ENCODE results near the gene PRSS36. TPM values are rescaled to one million over a fixed set of nuclear protein-coding genes. Genes with fewer than 3 reads are reported as not detected.
"Not testable (repeated sequence)": the region's sequence is repeated elsewhere in the genome, so short reads cannot be mapped to it uniquely, and the experiment has no call there.

Gene PRSS36
- total and polyA plus RNA-seq, 7 donors, result 0.83 to 10.2 (median 4.7) TPM

DNA sequence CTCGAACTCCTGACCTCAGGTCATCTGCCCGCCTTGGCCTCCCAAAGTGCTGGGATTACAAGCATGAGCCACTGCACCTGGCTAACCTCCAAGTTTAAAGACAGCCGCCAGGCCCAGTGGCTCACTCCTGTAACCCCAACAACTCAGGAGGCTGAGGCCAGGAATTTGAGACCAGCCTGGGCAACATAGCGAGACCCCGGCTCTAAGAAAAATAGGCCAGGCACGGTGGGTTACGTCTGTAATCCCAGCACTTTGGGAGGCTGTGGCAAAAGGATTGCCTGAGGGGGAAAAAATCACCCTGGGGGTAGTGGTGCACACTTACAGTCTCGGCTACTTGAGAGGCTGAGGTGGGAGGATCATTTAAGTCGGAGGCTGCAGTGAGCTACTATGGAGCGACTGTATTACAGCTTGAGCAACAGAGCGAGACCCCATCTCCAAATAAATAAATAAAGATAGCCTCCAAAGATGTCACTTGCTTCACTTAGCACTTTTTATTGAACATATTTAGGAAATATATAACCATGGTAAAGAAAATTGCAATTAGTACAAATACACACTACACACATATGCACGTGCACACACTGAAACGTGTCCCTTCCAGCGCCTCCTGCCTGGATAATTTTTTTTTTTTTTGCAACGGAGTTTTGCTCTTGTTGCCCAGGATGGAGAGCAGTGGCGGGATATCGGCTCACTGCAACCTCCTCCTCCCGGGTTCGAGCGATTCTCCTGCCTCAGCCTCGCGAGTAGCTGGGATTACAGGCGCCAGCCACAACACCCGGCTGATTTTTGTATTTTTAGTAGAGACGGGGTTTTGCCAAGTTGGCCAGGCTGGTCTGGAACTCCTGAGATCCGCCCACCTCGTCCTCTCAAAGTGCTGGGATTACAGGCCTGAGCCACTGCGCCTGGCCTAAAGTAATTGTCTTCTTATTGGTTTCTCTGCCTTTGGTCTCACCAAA, 43.1 kb downstream of the PRSS36 start:
- no peak overlapping the region for H3K4me3 ChIP-seq
- H3K27me3 ChIP-seq, result no peaks in the 10 kb centered on the region
- TF ChIP-seq POLR2AphosphoS5 (IDR thresholded peaks at IDR 0.05), result no peak
- TF ChIP-seq, protein P1, sequence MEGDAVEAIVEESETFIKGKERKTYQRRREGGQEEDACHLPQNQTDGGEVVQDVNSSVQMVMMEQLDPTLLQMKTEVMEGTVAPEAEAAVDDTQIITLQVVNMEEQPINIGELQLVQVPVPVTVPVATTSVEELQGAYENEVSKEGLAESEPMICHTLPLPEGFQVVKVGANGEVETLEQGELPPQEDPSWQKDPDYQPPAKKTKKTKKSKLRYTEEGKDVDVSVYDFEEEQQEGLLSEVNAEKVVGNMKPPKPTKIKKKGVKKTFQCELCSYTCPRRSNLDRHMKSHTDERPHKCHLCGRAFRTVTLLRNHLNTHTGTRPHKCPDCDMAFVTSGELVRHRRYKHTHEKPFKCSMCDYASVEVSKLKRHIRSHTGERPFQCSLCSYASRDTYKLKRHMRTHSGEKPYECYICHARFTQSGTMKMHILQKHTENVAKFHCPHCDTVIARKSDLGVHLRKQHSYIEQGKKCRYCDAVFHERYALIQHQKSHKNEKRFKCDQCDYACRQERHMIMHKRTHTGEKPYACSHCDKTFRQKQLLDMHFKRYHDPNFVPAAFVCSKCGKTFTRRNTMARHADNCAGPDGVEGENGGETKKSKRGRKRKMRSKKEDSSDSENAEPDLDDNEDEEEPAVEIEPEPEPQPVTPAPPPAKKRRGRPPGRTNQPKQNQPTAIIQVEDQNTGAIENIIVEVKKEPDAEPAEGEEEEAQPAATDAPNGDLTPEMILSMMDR (IDR thresholded peaks at IDR 0.05), result no peak
- no peak for TF ChIP-seq EP300 (IDR thresholded peaks at IDR 0.05)
- TF ChIP-seq POLR2A (IDR thresholded peaks at IDR 0.05), result no peak
- intact Hi-C loops (cut with DNase I), result loop anchor here (5.0 kb wide), 1 partner anchor 36 kb away; no protein-coding TSS in a partner anchor
- no peak for DNase-seq
- no peaks in the 10 kb centered on the region for H3K9me3 ChIP-seq
- H3K27ac ChIP-seq, result peak overlapping the region in 3 of 4 donors; percentile 89
- H3K4me1 ChIP-seq, result peaks cover 0 to 32% (median 27%) of the 10 kb centered on the region in 4 donors
- peaks cover 8 to 26% (median 17%) of the 10 kb centered on the region in 4 donors for H3K36me3 ChIP-seq
- 91 to 92% methylated on average over 28 of the region's 28 CpGs for WGBS, 2 donors

DNA sequence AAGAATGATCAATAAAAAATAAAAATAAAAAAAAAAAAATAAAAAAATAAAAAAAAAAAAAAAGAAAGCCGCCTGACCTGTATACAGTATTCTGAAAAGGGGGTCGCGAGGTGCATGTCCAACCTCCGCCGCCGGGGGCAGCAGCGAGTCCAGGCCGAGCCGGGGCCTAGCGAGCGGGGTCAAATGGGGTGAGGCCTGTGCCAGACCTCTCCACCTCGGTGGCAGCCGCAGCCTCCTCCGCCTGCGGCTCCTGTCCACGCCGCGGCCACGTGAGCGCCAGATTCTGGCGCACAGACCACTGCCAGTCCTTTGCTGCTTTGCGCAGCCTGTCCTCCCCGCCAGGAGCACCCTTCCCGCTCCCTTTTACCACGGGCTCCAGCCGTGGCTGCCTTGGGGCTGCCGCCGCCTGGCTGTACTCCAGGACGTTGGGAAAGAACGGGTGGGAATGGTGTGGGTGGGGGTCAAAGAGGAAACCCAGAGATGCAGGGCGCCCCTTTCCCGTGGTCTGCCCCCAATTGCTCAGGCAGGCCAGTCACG, 44.1 kb downstream of the PRSS36 start:
- H3K27me3 ChIP-seq, result no peaks in the 10 kb centered on the region
- H3K27ac ChIP-seq, result peak overlapping the region; percentile 65 to 89 (median 81)
- peak; percentile 95 for DNase-seq
- peak; percentile 46 to 75 (median 58) for TF ChIP-seq POLR2AphosphoS5 (IDR thresholded peaks at IDR 0.05)
- no peak for TF ChIP-seq POLR2A (IDR thresholded peaks at IDR 0.05)
- TF ChIP-seq, protein P1 (IDR thresholded peaks at IDR 0.05), result peak; percentile 70 to 86 (median 80)
- peak in 1 of 4 donors; percentile 71 for TF ChIP-seq EP300 (IDR thresholded peaks at IDR 0.05)
- peaks cover 7 to 16% (median 11%) of the 10 kb centered on the region in 4 donors for H3K36me3 ChIP-seq
- H3K9me3 ChIP-seq, result no peaks in the 10 kb centered on the region
- peaks cover 0 to 32% (median 27%) of the 10 kb centered on the region in 4 donors for H3K4me1 ChIP-seq
- 7 to 16% methylated on average over 33 of the region's 33 CpGs for WGBS, 2 donors
- H3K4me3 ChIP-seq, result peak overlapping the region in 3 of 4 donors; percentile 16 to 24 (median 16)
- intact Hi-C loops (cut with DNase I), result loop anchor here (5.0 kb wide), 1 partner anchor 37 kb away; no protein-coding TSS in a partner anchor

DNA sequence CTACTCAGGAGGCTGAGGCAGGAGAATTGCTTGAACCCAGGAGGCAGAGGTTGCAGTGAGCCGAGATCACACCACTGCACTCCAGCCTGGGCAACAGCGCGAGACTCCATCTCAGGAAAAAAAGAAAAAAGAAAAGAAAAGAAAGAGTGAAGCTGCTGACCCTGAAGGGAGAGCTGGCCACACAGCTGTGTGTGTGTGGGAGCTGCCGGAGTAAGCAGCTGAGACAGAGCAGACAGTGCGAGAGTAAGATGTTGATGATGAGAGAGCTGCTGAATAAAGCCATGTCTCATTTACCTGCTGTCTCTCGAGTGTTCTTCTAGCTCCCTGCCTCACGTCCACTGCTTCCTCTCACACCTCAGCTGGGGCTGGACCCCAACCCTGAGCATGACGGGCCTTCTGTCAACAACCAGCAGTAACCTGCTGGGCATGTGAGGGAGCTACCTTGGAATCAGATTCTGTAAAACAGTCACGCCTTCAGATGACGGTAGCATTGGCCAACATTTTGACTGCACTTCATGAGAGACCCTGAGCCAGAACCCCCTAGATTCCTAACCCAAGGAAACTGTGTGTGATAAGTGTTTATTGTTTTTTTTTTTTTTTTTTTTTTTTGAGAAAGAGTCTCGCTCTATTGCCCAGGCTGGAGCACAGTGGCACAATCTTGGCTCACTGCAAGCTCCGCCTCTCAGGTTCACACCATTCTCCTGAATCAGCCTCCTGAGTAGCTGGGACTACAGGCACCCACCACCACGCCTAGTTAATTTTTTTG, 48.8 kb downstream of the PRSS36 start:
- DNase-seq; H3K27me3 ChIP-seq; H3K9me3 ChIP-seq; H3K4me3 ChIP-seq; H3K36me3 ChIP-seq; H3K27ac ChIP-seq; H3K4me1 ChIP-seq; intact Hi-C loops (cut with DNase I): not testable (repeated sequence)
- WGBS, 2 donors, result 85 to 88% methylated on average over 13 of the region's 13 CpGs

DNA sequence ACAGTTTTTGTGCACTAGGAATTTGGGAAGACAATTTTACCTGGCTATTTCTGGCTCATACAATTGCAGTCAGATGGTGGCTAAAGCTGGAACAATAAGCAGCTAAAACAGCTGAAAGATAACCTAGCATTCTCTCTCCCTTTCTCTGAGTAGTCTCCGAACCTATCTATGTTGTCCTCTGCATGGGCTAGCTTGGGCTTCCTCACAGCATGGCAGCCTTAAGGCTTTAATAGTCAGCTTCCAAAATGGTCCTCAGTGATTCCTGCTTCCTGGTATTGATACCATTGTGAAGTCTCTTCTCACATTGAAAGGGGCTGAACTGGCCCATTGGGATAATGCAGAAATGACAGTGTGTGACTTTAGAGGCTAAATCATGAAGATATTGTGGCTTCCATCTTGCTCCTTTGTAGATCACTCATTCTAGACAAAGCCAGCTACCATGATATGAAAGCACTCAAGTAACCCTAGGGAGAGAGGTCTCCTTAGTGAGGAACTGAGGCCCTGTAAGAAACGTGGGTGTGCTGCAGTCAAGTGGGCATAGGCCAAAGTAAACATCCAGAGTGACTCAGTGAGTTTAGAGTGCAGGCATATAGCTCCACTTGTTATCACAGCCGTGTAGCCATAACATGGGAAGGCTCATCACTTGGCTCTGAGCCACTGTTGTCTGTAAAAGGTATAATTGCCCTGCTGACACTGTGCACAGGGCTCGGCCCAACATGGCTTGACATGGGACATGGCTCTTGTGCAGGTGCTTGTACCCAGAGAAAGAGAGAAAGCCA, 49.8 kb downstream of the PRSS36 start:
- Histone ChIP-seq H3K36me3 (no peaks in the 10 kb centered on the region), H3K4me3 (no peak overlapping the region), H3K27me3 (no peaks in the 10 kb centered on the region), H3K4me1 (peaks cover 0 to 4% (median 1%) of the 10 kb centered on the region in 4 donors), H3K27ac (no peak overlapping the region), H3K9me3 (no peaks in the 10 kb centered on the region)
- intact Hi-C loops (cut with DNase I), result no loop called here
- DNase-seq, result no peak
- 58 to 71% methylated on average over 4 of the region's 4 CpGs for WGBS, 2 donors
- TF ChIP-seq, protein P1 (IDR thresholded peaks at IDR 0.05), result no peak
- TF ChIP-seq POLR2AphosphoS5 (IDR thresholded peaks at IDR 0.05), result no peak
- no peak for TF ChIP-seq POLR2A (IDR thresholded peaks at IDR 0.05)
- TF ChIP-seq EP300 (IDR thresholded peaks at IDR 0.05), result no peak

Measured in sigmoid colon (tissue), 7 donors.